Endodermal cell (in vitro differentiated cells): Measurements from ENCODE around the gene SMIM41. TPM values are rescaled to one million over a fixed set of nuclear protein-coding genes. Genes with fewer than 3 reads are reported as not detected.

Experiments used
- DNase-seq: peaks from one replicate; pipeline ENCODE4 v3.0.0-alpha.2; 2017
- H3K27ac ChIP-seq: 2 replicates; pipeline ENCODE4 v1.5.1; 2013; ENCODE audit warnings: mild to moderate bottlenecking, low read depth, low read length, moderate library complexity
- H3K27me3 ChIP-seq: 2 replicates; pipeline ENCODE4 v1.6.1; 2013; ENCODE audit warnings: mild to moderate bottlenecking, low read length, moderate library complexity; ENCODE audit not compliant: insufficient read depth, control insufficient read depth, poor library complexity, severe bottlenecking
- H3K36me3 ChIP-seq: 2 replicates; pipeline ENCODE4 v1.7.0; 2013; ENCODE audit warnings: mild to moderate bottlenecking, low read length, moderate library complexity; ENCODE audit not compliant: control insufficient read depth, insufficient read depth
- H3K4me1 ChIP-seq: one replicate; pipeline ENCODE4 v1.7.0; 2013; ENCODE audit warnings: low read length; ENCODE audit not compliant: control insufficient read depth, insufficient read depth
- H3K4me3 ChIP-seq: 2 replicates; pipeline ENCODE4 v1.5.1; 2013; ENCODE audit warnings: mild to moderate bottlenecking, low read length, moderate library complexity
- H3K9ac ChIP-seq: 2 replicates; pipeline ENCODE4 v1.6.1; 2013; ENCODE audit warnings: mild to moderate bottlenecking, low read length, moderate library complexity; ENCODE audit not compliant: poor library complexity, severe bottlenecking; ENCODE audit errors: extremely low read depth
- H3K9me3 ChIP-seq: 2 replicates; pipeline ENCODE4 v1.6.1; 2013; ENCODE audit warnings: mild to moderate bottlenecking, low read length, moderate library complexity; ENCODE audit not compliant: control insufficient read depth
- H3K27ac Mint-ChIP-seq: 2 replicates; pipeline ENCODE4 v1.8.0; 2020; ENCODE audit warnings: mixed read lengths
- H3K27me3 Mint-ChIP-seq: 2 replicates; pipeline ENCODE4 v1.8.0; 2021; ENCODE audit warnings: mild to moderate bottlenecking, mixed read lengths; ENCODE audit not compliant: insufficient read depth
- H3K36me3 Mint-ChIP-seq: 2 replicates; pipeline ENCODE4 v1.8.0; 2020; ENCODE audit warnings: low read depth, mixed read lengths
- H3K4me1 Mint-ChIP-seq: 2 replicates; pipeline ENCODE4 v1.8.0; 2020; ENCODE audit warnings: mixed read lengths
- H3K4me3 Mint-ChIP-seq: 2 replicates; pipeline ENCODE4 v1.8.0; 2020; ENCODE audit warnings: mild to moderate bottlenecking, moderate library complexity, mixed read lengths
- H3K9me3 Mint-ChIP-seq: 2 replicates; pipeline ENCODE4 v1.8.0; 2020; ENCODE audit warnings: mild to moderate bottlenecking, mixed read lengths
- CTCF ChIP-seq: fragments of 200-600 bp; sonication (generic); conservative IDR thresholded peaks from 2 replicates; pipeline ENCODE4 v1.5.0; 2021; ENCODE audit warnings: antibody characterized with exemption, mild to moderate bottlenecking
- WGBS, 2 experiments: methylation state at CpG; one replicate each; pipeline versions ENCODE4 v1.1.5 to v1.1.7; 2013; ENCODE audit warnings: missing lambda C conversion rate in 2 of 2, mixed read lengths in 1 of 2; ENCODE audit not compliant: insufficient coverage in 1 of 2, insufficient read length in 1 of 2; 5-methylcytosine and 5-hydroxymethylcytosine counted together
- long read RNA-seq, 4 experiments: library from polyadenylated mRNA in 2 of 4; library from RNA in 1 of 4; library from capped mRNA in 1 of 4; stranded (forward) in 3 of 4; unstranded in 1 of 4; transcript quantifications; one replicate each; pipeline ENCODE4 v2.0.0, GENCODE V29; 2020 to 2021; ENCODE audit warnings: inconsistent platforms in 1 of 4
- polyA plus RNA-seq, 2 experiments: library from polyadenylated mRNA; stranded (reverse); fragments of 50-300 nt; gene quantifications; one replicate each; pipeline ENCODE4 v1.2.3, GENCODE V29; 2013
- total RNA-seq, 2 donors: library from RNA; stranded (reverse); fragmentation: NEBNext Ultra II Directional in 1 of 2; extraction: Animal tissue kit (Norgen Biotek cat#: 25700) in 1 of 2; gene quantifications; 2 replicates in 1 of 2; 3 replicates in 1 of 2; pipeline ENCODE4 v1.2.1, GENCODE V29; 2021

The SMIM41 gene
- not detected for total RNA-seq
- not detected for polyA plus RNA-seq (2013, experiment 1 of 2)
- polyA plus RNA-seq (2013, experiment 2 of 2), result not detected
- long read RNA-seq, experiment 1, result 0 reads
- long read RNA-seq, experiment 2, result 0 reads
- long read RNA-seq, experiment 3, result 0 reads
- long read RNA-seq, experiment 4, result 0 reads

GRCh38 chr12:52079576-52080402, at the start of gene SMIM41:
TSS of gene SMIM41 (plus strand) at chr12:52079704. CDS start at chr12:52079780, 76 bp downstream.
- Mint-ChIP-seq H3K27me3 (peaks cover 2% of the 10 kb centered on the region), H3K4me1 (peaks cover 13% of the 10 kb centered on the region), H3K36me3 (peaks cover 25% of the 10 kb centered on the region), H3K27ac (no peak within 1 kb of the TSS), H3K4me3 (no peak within 1 kb of the TSS), H3K9me3 (no peaks in the 10 kb centered on the region)
- no peak within 1 kb of the TSS for H3K27ac ChIP-seq
- peaks cover 36% of the 10 kb centered on the region for H3K36me3 ChIP-seq
- no peak within 1 kb of the TSS for H3K9ac ChIP-seq
- no peaks in the 10 kb centered on the region for H3K4me1 ChIP-seq
- H3K9me3 ChIP-seq, result no peaks in the 10 kb centered on the region
- DNase-seq, result no peak
- H3K27me3 ChIP-seq, result no peaks in the 10 kb centered on the region
- 94 to 97% methylated on average over 41 to 87 of the region's 87 CpGs for WGBS, 2 experiments
- TF ChIP-seq CTCF, result no peak
- H3K4me3 ChIP-seq, result no peak within 1 kb of the TSS

DNA sequence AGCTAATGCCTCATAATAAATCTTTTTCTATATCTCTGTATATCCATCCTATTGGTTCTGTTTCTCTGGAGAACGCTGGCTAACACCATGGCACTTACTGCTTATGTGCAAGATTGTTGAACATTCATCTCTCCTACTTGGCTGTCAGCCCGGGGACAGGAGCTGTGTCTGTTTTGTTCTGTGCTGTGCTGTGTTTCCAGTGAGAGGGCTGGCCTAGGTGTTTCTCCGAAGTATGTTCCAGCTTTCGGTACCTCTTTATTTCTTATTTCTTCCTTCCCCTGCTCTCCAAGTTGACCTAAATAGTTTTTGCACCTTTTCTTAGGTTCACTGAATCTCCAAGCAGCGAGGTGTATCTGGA, 47.1 kb upstream of the SMIM41 start:
- Mint-ChIP-seq H3K27ac (peak overlapping the region; percentile 90), H3K4me3 (peak overlapping the region; percentile 51), H3K9me3 (no peaks in the 10 kb centered on the region), H3K4me1 (peaks cover 19% of the 10 kb centered on the region), H3K27me3 (peaks cover 24% of the 10 kb centered on the region), H3K36me3 (no peaks in the 10 kb centered on the region)
- Histone ChIP-seq H3K9me3 (no peaks in the 10 kb centered on the region), H3K36me3 (no peaks in the 10 kb centered on the region), H3K4me3 (peak overlapping the region; percentile 75), H3K27ac (peak overlapping the region; percentile 26), H3K4me1 (peaks cover 3% of the 10 kb centered on the region), H3K9ac (peak overlapping the region; percentile 4), H3K27me3 (peaks cover 20% of the 10 kb centered on the region)
- WGBS, 2 experiments, result 40 to 42% methylated on average over 2 to 5 of the region's 5 CpGs
- DNase-seq, result no peak
- TF ChIP-seq CTCF, result no peak

DNA sequence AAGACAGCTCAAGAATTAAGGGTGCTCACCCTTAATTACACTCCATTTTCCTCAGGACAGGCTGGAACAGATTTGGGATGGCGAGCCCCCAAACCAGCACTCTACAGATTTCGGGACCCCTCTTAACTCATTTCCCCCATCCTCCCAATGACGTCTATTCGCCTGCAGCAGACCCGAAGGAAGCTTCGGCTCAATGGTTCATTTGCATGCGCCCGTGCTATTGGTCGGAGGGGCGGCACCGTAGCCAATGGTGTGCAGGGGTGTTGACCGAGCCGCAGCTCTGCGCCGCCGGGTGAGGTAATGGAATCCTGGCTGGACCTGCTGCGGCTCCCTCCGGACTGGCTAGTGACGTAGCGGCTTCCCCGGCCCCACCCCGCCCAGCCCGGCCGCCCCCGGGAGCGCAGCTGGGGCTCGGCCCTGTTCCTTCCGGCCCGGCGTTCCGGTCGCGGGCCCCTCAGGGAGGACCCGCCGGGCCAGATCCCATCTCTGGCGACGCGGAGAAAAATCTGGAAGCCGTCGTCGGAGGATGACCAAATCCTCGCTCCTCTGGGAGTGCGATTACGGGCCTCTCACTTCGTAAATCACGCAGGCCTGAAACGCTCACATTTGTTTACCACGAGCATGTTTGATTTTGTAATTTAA, 46.6 kb upstream of the SMIM41 start:
- Mint-ChIP-seq H3K36me3 (no peaks in the 10 kb centered on the region), H3K27ac (peak overlapping the region; percentile 91), H3K4me1 (peaks cover 22% of the 10 kb centered on the region), H3K4me3 (peak overlapping the region; percentile 51), H3K9me3 (no peaks in the 10 kb centered on the region), H3K27me3 (peaks cover 25% of the 10 kb centered on the region)
- H3K4me1 ChIP-seq, result peaks cover 3% of the 10 kb centered on the region
- peak overlapping the region; percentile 83 for H3K27ac ChIP-seq
- 3 to 4% methylated on average over 33 to 48 of the region's 48 CpGs for WGBS, 2 experiments
- no peaks in the 10 kb centered on the region for H3K9me3 ChIP-seq
- TF ChIP-seq CTCF, result no peak
- H3K9ac ChIP-seq, result peak overlapping the region; percentile 60
- H3K4me3 ChIP-seq, result peak overlapping the region; percentile 75
- H3K27me3 ChIP-seq, result peaks cover 20% of the 10 kb centered on the region
- H3K36me3 ChIP-seq, result no peaks in the 10 kb centered on the region
- DNase-seq, result peak; percentile 100
